DMS 273 (cell line): ENCODE results near the gene MED1.
"Not testable (repeated sequence)": the region's sequence is repeated elsewhere in the genome, so short reads cannot be mapped to it uniquely, and the experiment has no call there.

ENCODE experiments used
- DNase-seq: peaks from one replicate; lab custom pipeline; 2025; ENCODE audit not compliant: unreplicated experiment; lab: John Stamatoyannopoulos, UW

The MED1 gene, protein sequence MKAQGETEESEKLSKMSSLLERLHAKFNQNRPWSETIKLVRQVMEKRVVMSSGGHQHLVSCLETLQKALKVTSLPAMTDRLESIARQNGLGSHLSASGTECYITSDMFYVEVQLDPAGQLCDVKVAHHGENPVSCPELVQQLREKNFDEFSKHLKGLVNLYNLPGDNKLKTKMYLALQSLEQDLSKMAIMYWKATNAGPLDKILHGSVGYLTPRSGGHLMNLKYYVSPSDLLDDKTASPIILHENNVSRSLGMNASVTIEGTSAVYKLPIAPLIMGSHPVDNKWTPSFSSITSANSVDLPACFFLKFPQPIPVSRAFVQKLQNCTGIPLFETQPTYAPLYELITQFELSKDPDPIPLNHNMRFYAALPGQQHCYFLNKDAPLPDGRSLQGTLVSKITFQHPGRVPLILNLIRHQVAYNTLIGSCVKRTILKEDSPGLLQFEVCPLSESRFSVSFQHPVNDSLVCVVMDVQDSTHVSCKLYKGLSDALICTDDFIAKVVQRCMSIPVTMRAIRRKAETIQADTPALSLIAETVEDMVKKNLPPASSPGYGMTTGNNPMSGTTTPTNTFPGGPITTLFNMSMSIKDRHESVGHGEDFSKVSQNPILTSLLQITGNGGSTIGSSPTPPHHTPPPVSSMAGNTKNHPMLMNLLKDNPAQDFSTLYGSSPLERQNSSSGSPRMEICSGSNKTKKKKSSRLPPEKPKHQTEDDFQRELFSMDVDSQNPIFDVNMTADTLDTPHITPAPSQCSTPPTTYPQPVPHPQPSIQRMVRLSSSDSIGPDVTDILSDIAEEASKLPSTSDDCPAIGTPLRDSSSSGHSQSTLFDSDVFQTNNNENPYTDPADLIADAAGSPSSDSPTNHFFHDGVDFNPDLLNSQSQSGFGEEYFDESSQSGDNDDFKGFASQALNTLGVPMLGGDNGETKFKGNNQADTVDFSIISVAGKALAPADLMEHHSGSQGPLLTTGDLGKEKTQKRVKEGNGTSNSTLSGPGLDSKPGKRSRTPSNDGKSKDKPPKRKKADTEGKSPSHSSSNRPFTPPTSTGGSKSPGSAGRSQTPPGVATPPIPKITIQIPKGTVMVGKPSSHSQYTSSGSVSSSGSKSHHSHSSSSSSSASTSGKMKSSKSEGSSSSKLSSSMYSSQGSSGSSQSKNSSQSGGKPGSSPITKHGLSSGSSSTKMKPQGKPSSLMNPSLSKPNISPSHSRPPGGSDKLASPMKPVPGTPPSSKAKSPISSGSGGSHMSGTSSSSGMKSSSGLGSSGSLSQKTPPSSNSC (N-terminal part only)

DNA sequence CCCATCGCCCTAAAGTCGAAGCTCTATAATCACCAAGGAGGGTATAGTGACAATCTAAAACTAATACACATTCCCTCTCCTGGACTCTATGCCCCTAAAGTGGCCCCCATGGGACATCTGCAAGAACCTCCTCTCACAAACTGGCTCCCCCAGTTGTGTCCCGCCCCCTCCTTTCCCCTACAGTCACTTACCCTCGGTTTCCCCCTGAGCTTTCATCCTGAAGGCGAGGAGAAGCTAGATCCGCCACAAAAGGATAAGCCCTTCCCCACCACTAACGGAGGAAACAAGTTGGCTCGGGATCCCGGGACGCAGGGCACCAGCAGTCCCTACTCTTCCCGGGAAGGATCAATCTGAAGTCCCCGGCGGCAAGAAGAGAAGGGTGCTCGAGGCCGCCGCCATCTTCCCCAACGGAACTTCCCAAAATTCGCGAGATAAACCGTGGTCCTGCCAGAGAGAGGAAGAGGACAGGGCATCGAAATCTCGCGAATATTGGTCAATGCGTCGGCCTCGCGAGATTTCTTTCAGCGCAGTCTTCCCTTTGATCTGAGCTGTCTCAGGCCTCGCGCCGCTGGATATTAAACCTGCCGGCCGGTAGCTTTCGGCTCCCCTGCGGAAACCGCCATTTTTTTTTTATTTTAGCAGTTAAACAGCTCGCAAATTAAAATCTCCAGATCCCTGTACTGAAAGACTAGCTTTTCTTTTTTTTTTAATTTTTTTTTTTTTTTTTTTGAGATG lies at the start of gene MED1:
MED1 (minus strand) TSS at position 417 of the 735 bp plus-strand sequence; CDS start at position 216, 201 bp downstream.
- peak; percentile 100 for DNase-seq

DNA sequence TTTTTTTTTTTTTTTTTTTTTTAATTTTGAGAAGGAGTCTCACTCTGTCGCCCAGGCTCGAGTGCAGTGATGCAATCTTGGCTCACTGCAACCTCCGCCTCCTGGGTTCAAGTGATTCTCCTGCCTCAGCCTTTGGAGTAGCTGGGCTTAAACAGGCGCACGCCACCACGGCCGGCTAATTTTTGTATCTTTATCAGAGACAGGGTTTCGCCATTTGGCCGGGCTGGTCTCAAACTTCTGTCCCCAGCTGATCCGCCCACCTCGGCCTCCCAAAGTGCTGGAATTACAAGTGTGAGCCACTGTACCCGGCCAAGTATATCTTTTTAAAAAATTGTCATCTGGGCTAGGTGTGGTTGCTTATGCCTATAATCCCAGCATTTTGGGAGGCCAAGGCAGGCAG lies 45.9 kb upstream of the MED1 start:
- DNase-seq, result not testable (repeated sequence)

DNA sequence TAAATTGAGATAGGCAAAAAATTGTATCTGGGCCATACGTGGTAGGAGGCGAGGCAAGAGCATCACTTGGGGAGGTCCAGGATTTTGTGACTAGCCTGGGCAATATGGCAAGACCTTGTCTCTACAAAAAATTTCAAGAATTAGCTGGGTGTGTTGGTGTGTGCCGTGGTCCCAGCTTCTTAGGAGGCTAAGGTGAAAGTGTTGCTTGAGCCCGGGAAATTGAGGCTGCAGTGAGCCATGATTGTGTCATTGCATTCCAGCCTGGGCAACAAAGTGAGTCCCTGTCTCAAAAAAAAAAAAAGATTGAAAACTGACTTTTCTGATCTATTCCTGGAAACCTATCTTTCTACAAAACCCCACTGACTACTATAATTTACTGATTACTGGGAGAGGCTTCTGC lies 36.9 kb upstream of the MED1 start:
- DNase-seq, result no peak

DNA sequence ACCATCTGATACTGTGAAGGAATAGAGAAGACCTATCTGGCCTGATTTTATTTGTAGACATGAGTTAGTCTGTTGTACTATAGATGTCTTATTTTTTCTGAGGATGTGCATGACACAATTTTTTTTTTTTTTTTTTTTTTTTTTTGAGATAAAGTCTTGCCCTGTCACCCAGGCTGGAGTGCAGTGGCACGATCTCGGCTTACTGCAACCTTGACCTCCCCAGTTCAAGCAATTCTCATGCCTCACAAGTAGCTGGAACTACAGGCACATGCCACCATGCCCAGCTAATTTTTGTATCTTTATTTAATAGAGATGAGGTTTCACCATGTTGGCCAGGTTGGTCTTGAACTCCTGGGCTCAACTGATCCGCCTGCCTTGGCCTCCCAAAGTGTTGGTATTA lies 36.4 kb upstream of the MED1 start:
- not testable (repeated sequence) for DNase-seq

DNA sequence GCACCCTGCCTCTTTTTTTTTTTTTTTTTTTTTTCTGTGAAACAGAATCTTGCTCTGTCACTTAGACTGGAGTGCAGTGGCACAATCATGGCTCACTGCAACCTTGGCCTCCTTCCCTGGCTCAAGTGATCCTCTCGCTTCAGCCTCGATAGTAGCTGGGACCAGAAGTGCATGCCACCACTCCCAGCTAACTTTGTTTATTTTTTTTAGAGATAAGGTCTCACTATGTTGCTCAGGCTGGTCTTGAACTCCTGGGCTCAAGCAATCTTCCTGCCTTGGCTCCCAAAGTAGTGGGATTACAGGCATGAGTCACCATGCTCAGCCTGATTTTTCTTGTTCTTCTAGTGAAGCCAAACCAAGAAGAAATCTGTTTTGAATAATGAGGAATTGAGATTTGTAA lies 35.2 kb upstream of the MED1 start:
- no peak for DNase-seq

DNA sequence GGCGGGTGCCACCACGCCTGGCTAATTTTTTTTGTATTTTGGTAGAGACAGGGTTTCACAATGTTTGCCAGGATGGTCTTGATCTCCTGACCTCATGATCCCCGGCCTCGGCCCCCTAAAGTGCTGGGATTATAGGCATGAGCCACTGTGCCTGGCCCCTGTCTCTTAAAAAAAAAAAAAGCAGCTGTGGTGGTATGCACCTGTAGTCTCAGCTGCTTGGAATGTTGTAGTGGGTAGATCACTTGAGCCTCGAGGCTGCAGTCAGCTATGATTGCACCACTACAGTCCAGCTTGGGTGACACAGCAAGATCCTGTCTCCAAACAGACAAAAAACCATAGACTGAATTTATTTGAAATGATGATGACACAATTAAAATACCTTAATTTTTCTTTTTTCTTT lies 34.5 kb upstream of the MED1 start:
- DNase-seq, result no peak

DNA sequence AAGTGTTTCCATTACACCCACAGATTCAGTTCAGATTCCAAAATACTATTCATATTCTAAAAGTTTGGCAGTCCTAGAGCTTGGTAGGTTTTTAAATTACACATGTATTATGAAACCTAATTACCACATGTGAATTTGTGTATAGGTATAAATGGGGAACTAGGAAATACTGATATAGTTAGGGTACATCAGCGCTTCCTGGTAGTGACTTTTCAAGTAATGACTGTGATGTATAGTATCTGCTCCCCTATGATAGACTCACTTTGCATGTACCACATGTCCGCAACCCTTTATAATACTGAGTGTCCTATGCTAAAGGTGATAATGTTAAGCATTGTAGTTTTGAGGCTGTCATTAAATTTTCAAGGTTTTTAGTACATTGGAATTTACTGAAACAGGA lies 33.1 kb upstream of the MED1 start:
- DNase-seq, result no peak

DNA sequence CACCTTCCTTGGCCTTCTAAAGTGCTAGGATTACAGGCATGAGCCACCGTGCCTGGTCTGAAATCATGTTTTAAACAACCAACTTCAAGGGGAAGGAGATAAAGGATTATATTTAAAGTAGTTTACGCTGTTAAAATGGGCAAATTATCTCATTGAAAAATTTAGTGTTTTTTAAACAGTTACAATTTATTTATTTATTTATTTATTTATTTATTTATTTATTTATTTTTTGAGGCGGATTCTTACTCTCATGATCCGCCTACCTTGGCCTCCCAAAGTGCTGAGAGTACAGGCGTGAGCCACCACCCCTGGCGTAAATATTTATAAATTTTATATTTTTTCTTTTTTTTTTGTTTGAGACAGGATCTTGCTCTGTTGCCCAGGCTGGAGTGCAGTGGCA lies 32.4 kb upstream of the MED1 start:
- no peak for DNase-seq

DNA sequence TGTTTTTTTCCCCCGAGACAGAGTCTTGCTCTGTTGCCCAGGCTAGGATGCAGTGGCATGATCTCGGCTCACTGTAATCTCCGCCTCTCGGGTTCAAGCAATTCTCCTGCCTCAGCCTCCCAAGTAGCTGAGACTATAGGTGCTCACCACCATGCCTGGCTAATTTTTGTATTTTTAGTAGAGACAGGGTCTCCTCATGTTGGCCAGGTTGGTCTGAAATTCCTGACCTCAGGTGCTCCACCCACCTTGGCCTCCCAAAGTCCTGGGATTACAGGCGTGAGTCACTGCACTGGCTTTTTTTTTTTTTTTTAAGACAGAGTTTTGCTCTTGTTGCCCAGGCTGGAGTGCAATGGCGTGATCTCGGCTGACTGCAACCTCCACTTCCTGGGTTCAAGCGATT lies 28.6 kb upstream of the MED1 start:
- DNase-seq, result not testable (repeated sequence)

DNA sequence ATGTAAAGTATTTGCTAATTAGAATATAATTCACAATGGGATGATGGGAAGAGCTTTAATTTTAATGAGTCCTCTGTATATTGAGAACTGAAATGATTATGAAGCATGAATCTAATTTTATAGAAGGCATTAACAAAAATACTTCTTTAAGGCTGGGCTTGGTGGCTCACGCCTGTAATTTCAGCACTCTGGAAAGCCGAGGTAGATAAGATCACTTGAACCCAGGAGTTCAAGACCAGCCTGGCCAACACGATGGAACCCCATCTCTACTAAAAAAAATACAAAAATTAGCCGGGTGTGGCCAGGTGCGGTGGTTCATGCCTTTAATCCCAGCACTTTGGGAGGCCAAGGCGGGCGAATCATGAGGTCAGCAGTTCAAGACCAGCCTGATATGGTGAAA lies 22.2 kb upstream of the MED1 start:
- no peak for DNase-seq

DNA sequence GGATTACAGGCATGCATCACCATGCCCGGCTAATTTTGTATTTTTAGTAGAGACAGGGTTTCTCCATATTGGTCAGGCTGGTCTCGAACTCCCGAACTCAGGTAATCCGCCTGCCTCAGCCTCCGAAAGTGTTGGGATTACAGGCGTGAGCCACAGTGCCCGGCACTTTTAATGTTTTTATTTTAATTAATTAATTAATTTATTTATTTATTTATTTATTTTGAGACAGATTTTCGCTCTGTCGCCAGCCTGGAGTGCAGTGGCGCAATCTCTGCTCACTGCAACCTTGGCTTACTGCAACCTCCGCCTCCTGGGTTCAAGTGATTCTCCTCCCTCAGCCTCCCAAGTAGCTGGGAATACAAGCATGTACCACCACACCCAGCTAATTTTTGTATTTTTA lies 17.5 kb upstream of the MED1 start:
- not testable (repeated sequence) for DNase-seq

DNA sequence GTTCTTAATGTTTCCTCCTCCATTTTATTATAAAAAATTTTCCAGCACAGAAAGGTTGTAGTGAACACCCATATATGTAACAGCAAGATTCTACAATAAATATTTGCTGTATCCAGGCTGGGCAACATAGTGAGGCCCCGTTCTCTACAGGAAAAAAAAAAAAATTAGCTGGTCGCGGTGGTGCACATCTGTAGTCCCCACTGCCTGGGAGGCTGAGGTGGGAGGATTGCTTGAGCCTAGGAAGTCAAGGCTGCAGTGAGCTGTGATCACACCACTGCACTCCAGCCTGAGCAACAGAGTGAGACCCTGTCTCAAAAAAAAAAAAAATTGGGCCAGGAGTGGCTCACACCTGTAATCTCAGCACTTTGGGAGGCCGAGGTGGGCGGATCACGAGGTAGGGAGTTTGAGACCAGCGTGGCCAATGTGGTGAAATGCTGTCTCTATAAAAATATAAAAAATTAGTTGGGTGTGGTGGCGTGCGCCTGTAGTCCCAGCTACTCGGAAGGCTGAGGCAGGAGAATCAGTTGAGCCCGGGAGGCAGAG lies 13.6 kb upstream of the MED1 start:
- not testable (repeated sequence) for DNase-seq

DNA sequence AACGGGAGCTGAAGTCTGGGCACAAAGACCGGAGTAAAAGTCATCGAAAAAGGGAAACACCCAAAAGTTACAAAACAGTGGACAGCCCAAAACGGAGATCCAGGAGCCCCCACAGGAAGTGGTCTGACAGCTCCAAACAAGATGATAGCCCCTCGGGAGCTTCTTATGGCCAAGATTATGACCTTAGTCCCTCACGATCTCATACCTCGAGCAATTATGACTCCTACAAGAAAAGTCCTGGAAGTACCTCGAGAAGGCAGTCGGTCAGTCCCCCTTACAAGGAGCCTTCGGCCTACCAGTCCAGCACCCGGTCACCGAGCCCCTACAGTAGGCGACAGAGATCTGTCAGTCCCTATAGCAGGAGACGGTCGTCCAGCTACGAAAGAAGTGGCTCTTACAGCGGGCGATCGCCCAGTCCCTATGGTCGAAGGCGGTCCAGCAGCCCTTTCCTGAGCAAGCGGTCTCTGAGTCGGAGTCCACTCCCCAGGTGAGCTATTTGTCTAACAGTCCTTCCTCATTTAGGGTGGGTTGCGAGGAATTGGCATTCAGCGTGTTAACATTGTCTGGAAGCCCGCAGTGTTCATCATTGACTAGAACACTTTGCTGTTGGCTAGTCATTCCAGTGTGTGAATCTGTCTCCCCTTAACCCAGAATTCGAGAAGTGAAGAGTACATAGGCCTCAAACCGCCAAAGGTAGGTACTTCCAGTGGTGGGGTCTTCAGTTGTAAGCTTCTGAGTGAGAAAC lies 11.7 kb upstream of the MED1 start:
- peak; percentile 39 for DNase-seq

DNA sequence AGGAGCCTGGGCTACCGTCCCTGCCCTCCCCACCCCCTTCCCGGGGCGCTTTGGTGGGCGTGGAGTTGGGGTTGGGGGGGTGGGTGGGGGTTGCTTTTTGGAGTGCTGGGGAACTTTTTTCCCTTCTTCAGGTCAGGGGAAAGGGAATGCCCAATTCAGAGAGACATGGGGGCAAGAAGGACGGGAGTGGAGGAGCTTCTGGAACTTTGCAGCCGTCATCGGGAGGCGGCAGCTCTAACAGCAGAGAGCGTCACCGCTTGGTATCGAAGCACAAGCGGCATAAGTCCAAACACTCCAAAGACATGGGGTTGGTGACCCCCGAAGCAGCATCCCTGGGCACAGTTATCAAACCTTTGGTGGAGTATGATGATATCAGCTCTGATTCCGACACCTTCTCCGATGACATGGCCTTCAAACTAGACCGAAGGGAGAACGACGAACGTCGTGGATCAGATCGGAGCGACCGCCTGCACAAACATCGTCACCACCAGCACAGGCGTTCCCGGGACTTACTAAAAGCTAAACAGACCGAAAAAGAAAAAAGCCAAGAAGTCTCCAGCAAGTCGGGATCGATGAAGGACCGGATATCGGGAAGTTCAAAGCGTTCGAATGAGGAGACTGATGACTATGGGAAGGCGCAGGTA lies 11.0 kb upstream of the MED1 start:
- peak; percentile 80 for DNase-seq

DNA sequence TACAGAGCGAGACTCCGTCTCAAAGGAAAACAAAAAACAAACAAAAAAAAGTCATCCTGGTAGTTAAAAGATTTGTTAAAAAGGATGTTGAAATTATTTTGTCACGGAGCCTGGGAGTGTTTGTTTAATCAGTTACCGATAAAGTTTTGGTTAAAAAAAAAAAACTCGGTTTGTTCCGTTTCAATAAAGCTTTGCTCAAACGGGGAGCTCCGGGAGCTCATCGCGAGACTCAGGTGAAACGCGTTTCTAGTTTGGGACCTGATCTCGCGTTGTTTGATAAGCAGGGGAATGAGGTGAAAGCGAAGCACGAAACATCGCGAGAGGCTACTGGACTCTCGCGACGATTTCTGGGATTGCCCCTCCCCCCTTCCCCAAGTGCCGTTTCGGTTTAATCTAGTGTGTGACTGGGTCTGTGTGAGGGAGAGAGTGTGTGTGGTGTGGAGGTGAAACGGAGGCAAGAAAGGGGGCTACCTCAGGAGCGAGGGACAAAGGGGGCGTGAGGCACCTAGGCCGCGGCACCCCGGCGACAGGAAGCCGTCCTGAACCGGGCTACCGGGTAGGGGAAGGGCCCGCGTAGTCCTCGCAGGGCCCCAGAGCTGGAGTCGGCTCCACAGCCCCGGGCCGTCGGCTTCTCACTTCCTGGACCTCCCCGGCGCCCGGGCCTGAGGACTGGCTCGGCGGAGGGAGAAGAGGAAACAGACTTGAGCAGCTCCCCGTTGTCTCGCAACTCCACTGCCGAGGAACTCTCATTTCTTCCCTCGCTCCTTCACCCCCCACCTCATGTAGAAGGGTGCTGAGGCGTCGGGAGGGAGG lies 10.3 kb upstream of the MED1 start, which contains the start of gene CDK12:
CDK12 (plus strand) TSS at position 374 of the 813 bp plus-strand sequence. CDS start 586 bp downstream, outside the sequence.
- DNase-seq, result peak; percentile 100

DNA sequence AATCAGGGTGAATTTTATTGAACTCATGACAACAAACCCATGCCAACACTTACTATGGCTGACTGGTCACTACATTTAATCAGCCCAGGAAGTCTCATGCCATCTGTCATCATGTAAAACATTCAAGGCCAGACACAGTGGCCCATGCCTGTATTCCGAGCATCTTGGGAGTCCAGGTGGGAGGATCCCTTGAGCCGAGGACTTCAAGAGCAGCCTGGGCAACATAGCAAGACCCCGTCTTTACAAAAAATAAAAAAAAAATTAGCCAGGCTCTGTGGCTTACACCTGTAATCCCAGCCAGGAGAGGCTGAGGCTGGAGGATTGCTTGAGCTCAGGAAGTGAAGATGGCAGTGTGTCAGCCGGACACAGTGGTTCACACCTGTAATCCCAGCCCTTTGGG lies 4.9 kb upstream of the MED1 start:
- peak; percentile 12 for DNase-seq

DNA sequence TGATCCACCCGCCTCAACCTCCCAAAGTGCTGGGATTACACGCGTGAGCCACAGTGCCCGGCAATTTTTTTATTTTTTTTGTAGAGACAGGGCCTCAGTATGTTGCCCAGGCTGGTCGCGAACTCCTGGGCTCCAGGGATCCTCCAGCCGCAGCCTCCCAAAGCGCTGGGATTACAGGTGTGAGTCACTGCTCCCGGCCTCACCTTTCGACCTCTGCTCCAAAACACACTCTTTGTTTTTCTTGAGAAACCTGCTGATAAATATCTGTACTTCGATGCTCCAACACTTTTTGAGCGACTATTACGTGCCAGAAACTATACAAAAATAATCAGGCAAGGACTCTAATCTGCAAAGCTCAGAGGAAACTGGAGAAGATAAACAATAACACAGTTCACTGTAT lies 1.0 kb downstream of the MED1 start:
- no peak for DNase-seq

DNA sequence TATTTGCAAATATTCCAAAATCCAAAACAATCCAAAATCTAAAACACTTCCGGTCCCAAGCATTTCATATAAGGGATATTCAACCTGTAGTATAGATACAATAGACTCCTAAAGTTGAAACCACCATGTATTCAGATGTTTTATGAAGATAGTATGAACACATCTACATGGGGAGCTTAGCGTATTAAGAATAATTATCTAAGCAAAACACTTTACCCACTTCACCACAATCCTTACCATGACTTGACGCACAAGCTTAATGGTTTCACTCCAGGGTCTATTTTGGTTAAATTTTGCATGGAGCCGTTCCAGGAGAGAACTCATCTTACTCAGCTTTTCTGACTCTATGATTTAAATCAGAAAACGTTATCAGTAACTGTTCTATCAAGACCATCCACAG lies 3.5 kb downstream of the MED1 start:
- no peak for DNase-seq
